ENCODE measurements around the gene USP21.

Gene USP21

DNA sequence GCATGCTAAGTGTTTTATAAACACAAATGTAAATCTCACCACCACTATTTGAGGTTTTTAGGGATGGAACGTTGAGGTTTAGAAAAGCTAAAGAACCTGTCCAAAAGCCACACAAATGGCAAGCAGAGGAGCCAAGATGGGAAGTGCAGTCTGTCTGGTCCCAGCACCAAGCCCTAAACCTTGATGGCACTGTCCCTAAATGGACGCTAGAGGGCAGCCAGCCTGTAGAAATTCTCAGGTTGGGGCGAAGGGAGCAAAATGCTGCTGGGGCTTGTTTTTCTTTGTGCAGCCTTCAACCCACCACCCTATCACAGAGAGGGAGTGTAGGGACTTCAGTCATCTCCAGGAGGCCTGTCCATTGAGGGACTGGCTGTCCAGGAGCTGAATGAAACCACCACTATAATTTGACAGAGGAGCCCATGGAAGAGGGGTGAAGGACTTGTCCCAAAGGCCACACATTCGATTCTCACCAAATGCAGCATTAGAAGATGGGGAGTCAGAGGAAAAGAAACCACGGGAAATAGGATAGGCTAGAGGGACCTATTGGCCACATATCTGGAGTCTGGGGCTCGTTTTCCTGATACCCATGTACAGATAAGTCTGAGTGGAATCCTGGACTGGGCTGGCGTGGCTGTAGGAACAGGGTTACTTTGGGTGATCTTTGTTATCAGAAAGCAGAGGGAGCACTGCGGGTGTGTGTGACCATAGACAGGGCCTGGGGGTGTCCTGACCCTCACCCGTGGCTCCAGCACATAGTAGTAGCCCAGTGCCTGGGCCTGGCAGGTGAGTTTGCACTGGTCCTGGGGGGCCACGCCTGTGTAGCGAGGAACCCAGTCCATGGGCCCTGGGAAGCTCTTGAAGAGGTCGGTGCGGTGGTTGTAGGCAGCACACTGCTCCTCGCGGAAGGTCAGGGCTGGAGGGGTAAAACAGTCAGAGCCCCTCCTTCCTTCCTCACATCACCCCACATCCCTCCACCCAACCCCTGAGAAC is 33.5 kb downstream of the USP21 start:
- DNase-seq (ENCODE audit: extremely low read depth in 1 of 2, low read depth in 1 of 2) = no peak

DNA sequence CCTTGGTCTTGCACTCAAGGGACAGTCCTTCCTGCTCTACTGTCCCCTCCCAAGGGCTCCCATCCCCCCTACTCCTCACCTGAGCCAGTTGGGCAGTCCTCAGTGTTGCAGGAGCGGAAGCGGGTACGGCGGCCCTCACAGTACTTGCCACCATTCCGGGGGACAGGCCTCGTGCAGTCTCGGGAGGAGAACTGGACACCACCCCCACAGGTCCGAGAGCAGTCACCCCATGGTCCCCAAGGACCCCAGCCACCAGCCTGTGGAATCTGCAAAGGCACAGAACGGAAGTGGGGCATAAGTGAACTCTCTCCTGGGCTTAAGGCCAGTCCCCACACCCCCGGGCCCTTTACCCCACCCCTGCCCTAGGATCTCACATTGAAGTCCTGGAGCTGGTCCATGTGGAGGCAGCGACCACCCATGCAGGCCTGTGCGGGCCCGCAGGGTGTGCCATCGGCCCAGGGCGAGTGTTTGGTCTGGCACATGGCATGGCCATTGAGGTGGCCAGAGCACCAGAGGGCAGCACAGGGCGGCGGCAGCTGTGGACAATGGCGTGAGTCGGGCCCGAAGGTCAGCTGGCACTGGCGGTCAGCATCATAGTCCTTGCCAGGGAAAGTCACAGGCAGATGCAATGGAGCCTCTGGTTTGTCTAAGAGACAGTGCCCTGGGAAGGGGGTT is 34.4 kb downstream of the USP21 start:
- no peak for DNase-seq (ENCODE audit: extremely low read depth in 1 of 2, low read depth in 1 of 2)

DNA sequence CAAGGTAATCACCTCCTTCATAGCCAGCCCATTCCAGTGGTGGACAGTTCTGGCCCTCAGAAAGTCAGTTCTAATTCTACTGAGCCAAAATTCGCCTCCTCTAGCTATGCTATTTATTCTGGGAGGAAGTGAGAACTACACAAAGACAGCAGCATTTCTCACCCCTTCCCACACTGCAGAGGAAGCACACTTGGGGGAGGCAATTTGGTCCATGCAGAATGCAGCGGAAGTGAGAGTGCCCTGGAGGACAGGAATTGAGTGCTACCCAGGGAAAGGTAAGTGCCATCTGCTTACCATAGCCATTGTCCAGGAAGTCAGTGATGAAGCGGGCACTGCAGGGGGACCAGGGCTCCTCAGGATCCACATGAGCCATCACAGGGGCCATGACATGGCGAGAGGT is 35.9 kb downstream of the USP21 start:
- DNase-seq (ENCODE audit: extremely low read depth in 1 of 2, low read depth in 1 of 2) = no peak

DNA sequence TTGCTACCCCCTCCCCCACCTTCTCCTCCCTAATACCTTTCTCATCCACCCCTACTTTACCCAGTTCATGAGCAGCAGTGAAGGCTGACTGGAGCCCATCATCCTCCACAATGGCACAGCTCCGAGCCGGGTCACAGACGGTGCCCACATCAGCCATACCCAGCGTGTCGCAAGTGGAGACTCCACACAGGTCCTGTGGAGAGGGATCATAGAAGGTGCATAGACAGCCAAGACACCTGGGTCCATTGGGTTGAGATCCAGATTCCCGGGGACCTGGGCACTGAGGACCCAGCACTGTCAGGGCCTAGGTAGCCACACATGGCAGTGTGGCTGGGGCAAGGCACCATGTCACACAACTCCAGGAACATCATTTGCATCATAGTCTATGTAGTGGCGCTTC is 36.8 kb downstream of the USP21 start:
- DNase-seq (ENCODE audit: extremely low read depth in 1 of 2, low read depth in 1 of 2) = no peak

DNA sequence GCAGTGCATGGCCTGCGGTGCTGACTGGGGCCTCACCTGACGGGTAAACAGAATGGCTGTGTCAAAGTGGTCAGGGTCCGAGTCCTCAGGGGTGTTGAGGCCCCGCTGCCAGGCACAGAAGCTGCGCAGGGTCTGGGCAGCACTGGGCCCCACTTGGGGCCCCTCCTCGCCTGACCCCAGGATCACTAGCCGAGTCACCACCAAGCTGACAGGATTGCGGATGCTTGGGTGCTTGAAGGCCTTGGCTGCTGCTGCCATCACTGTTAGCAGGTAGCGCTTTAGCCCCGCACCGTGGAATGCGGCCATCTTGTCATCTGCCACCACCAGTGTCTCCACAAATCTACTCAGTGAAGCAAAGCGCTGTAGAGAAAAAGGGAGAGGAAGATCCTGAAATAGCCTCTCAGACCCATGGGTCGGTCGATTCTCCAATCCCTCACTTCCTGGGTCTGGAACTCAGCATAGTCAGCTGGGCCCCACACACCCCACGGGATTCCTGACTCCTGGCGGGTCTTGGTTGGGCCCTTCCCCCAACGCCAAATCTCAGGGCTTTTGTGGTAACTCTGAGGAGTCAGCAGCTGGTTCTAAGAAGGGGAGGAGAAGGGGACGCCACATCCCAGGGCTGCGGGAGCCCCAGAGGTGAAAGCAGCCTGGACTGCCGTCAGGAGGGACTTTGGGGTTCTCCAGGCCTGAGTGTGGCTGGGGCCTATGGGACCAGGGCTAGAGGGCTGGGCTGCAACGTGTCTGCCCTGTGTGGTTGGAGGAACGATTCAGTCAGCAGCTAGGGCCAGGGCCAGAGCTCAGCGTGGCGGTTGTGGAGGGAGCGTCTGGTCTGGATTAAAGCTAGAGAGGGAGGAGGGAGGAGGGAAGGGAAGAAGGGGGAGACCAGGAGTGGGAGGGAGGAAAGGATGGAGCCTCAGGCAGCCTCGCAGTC is 37.5 kb downstream of the USP21 start:
- DNase-seq (ENCODE audit: extremely low read depth in 1 of 2, low read depth in 1 of 2) = no peak

DNA sequence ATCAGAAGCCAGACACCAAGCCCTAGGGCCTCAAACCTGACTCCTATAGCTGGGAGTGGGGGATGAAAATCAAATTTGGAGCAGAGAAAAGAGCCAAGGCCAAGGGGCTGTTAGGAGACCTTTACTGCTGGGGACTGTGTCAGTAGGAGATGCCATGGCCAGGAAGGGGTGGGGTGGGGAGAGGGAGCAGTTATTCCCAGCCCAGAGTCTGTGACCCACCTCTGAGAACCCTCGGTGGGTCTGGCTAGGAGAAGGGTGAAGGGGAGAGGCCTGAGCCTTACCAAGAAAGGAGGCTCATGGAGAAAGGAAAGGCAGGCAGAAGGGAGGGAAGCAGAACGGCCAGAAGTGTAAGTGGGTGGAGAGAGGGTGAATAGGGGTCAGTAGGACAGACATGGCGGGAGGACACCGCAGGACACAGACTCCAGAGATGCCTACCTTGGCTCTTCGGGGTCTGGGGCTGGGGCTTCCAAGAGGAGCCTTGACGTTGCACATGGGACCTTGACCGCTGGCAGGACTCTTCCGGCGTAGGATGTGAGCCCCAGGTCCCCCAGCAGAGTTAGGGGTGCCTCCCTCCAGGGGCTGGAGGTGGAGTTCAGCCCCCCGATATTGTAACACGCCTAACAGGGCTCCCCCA is 38.4 kb downstream of the USP21 start:
- DNase-seq (ENCODE audit: extremely low read depth in 1 of 2, low read depth in 1 of 2) = no peak

DNA sequence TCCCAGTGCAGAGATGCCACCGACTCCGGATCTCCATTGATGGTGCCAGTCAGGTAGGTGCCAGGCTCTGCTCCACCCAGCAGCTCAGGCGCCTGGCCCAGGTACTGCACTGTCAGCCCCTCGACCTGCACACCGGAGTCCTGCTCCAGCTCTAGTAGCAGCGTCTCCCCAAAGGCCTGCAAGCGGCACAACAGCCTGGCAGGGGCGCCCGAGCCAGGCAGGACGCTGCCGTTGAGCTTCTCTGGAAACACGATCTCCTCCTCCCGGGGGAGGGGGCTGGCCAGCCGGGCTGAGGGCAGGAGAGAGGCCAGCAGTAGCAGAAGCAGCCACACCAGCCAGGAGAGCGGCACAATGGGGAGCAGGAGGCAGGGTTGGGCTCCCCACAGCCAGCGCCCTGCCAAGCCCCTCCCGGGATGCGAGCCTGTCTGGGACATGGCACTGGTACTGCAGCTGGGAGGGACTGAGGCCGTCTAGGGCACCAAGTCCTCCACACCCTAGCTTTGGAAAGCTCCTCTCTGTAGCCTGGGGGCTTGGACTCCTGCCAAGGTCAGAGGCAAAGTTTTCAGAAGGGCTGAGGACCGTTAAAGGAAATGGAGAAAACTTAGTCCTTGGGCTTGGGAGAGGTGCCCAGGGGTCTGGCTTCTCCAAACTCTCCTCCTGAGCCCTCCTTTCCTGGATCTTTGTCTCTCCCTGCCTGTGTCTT is 39.0 kb downstream of the USP21 start:
- no peak for DNase-seq (ENCODE audit: extremely low read depth in 1 of 2, low read depth in 1 of 2)

DNA sequence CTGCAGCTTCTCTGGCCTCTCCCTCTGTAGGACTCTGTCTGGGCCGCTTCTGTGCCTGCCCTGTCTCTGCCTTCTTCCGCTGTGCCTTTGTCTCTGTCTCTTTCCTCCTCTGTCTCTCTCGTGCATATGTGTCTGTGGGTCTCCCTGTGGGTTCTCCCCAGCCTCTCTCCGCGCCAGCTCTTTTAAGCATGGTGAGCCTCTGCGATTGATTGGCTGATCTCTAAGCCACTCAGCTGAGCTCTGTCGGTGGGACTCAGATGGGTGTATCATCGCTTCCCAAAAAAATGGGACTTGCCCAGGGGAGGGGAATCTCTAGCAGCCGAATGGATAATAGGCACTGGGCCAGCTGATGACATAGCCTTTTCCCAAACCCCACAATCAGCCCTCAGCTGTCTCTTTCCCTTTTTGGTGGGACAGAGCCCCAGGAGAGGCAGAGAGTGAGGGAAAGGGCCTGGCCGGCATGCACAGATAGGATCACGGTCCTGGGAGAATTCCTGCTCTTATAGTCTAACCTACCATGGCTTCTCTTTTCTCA is 39.7 kb downstream of the USP21 start, which contains the start of gene ADAMTS4:
Gene ADAMTS4 (minus strand): TSS at position 158 of the 535 bp plus-strand sequence. CDS start 427 bp downstream, outside the sequence.
- no peak for DNase-seq (ENCODE audit: extremely low read depth in 1 of 2, low read depth in 1 of 2)

DNA sequence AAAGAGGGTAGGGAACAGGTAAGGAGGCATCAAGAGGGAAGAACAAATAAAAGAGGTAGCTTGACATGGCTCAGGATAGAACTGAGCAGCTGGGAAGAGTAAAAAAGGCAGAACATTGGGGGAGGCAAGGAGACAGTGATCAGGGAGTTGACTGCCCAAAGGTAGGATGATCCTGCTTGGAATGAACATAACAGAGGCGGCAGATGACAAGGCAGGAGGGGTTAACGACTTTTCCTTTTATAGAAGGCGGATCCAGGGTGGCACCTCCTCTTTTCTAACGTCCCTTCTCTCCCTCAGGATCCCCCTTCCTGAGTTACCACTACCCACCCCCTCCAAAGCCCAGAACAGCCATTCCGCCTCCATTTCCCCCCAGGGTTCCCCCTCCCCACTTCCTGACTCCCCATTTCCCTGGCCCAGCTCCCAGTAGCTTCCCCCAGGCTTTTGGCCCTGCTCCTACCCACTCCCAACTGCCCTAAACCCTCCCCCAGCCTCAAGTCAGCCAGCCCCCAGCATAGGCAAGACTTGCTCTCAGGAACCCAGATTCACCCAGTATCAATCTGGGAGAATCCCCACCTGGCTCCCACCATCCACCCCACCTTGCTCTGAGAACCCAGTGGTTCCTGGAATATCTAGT is 40.3 kb downstream of the USP21 start:
- DNase-seq (ENCODE audit: extremely low read depth in 1 of 2, low read depth in 1 of 2) = no peak

DNA sequence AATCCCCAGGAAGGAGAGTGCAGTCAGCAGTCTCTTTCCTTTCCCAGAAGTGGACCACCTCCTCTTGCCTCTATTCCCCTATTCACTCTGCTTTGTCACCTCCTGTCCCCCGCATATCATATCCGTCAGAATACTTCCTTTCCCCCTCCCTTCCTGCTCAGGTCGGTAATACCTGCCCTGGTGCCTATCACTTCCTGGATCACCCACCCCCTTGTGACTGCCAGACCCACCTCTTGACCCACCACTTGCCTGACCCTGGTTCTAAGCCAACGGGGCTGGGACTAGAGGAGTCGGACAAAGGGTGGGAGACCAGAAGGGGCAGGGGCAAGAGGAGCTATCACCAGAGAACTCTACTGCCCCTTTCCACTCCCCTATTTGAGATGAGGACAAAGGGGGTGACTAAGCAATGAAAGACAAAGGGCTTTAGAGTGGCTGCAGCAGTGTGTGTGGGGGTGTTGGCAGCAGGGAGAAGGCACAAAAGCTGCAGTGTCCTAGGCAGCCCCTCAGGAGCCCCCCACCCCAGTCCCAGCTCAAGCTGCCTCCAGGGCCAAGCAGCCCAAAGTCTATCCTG is 41.2 kb downstream of the USP21 start:
- DNase-seq (ENCODE audit: extremely low read depth in 1 of 2, low read depth in 1 of 2) = no peak

DNA sequence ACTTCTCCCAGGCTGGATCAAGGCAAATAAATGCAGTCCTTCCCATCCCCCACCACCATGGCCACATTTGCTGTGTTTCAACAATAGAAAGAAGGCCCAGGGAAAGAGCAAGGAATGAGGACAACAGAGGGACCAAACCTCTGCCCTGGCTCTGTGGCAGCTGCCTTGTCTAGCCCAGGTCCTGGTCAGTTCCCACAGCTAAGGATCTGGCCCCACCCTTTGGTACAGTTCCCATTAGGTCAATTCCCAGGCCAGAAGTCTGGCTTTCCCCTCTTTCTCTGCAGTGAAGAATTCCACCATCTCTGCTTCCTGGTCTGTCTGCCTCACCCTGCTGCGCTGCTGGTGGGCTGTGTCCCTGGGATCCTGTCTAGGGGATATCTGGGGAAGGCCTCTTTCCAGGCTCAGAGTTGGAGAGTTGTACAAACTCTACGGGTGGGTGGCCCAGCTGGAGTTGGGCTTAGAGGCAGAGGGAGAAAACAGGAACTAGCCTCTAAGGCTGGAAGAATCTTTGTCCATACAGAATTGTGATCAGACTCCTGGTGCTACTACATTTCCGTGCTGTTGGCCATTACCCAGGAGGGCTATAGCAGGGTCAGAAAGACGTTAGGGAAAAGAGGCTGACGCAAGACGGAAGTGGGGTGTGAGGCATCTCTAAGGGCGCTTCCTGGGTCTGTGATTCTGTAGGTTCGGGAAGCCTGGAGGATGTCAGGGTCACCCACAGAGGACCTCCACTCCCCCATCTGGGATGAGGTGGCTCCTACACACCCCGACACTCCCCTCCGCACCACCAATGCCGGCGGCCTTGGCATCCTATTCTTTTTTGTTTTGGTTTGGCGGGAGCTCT is 41.9 kb downstream of the USP21 start:
- DNase-seq (ENCODE audit: extremely low read depth in 1 of 2, low read depth in 1 of 2) = no peak

DNA sequence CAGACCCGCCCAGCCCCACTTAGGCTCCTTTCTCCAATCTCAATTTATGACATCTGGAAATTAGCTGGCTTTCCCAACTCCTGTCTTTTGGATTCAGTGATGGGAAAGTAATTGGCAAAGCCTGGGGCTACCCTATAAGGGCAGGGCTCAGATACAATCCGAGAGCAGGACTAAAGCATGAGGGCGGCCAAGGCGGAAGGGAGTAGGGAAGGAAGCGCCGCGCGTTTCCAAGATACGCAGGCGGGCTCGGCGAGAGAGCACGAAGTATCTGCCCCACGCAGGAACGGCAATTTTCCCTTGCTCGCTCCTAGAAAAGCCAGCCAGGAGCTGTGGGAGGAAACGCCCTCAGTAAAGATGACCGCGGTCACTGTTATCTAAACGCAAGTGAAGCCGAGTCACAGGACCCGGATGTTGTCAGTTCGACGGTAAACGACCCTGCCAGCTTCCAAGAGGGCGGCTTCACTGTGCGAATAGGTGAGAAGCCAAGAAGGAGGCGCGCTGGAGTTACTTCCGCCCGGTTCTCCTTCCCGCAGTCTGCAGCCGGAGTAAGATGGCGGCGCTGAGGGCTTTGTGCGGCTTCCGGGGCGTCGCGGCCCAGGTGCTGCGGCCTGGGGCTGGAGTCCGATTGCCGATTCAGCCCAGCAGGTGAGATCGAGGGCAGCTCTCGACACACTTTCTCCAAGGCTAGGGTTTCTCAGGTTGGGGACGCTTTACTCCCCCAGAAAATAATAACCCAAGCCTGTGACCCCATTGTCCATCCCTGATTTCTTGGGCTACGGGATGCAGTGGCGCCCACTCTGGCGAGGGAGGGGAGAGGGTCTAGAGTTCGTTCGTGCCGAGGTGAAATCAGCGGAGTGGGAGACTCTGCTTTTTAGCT is 42.8 kb downstream of the USP21 start, which contains the start of gene NDUFS2:
Gene NDUFS2 (plus strand): TSS at position 532 of the 877 bp plus-strand sequence. CDS start 19 bp downstream, at position 551.
- peak; percentile 88 to 96 for DNase-seq (ENCODE audit: extremely low read depth in 1 of 2, low read depth in 1 of 2)

DNA sequence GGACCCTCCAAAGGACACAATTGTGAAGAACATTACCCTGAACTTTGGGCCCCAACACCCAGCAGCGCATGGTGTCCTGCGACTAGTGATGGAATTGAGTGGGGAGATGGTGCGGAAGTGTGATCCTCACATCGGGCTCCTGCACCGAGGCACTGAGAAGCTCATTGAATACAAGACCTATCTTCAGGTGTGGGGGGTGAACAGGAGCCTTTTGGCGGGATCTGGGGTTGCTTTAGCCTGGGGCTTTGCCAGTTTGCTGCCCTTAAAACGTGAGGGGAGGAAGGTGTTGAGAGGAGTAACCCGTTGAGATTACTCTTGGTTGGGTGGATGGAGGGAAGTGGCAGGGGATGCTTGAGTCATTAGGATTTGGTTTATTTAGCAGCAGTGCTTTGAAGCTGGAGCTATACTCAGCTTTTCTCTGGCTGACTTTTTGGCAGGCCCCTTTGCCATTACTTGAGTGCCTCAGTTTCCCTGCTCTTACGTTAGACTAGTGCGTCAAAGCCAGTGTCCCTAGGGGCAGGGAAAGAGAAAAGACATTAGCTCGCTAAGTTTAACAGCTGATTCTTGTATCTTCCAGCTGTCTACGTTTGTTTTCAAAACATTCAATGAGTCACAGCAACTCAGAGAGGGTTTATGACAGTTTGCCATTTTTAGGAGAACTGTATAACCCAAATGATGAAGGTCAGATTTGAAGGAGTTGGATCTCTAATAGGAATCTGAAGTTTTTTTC is 47.3 kb downstream of the USP21 start:
- no peak for DNase-seq (ENCODE audit: extremely low read depth in 1 of 2, low read depth in 1 of 2)

DNA sequence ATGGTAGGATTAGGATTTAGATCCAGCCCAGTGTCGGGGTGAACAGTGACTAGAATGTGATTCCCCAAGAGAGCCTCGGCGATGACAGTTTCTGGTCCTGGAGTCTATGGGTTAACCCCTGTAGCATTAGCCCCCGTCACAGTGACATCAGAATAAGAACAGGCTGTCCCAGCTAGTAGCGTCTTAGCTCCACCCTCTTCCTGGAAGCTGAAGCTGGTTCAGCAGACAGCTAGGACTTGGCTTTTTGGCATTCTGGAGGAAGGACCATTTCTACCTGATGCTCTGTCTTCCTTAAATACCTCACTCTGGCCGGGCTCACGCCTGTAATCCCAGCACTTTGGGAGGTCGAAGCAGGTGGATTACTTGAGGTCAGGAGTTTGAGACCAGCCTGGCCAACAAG is 47.9 kb downstream of the USP21 start:
- DNase-seq (ENCODE audit: extremely low read depth in 1 of 2, low read depth in 1 of 2) = no peak

DNA sequence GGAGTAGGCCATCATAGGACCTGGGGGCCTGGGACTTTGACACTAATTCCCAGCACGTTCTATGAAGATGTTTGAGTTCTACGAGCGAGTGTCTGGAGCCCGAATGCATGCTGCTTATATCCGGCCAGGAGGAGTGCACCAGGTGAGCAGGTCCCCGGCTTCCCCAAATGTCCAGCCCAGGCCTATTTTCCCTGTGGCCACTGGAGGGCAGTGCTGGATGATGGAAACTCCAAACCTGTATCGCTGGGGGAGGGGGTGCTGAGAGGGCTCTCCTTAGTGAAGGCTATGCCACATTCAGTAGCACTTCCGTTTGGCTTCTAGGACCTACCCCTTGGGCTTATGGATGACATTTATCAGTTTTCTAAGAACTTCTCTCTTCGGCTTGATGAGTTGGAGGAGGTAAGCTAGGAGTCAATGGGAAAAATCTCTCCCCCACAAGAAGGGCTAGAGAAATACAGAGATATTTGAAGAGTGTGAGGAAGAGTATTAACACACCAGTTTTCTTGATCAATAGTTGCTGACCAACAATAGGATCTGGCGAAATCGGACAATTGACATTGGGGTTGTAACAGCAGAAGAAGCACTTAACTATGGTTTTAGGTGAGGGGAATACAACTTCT is 50.6 kb downstream of the USP21 start:
- peak; percentile 37 to 60 for DNase-seq (ENCODE audit: extremely low read depth in 1 of 2, low read depth in 1 of 2)

DNA sequence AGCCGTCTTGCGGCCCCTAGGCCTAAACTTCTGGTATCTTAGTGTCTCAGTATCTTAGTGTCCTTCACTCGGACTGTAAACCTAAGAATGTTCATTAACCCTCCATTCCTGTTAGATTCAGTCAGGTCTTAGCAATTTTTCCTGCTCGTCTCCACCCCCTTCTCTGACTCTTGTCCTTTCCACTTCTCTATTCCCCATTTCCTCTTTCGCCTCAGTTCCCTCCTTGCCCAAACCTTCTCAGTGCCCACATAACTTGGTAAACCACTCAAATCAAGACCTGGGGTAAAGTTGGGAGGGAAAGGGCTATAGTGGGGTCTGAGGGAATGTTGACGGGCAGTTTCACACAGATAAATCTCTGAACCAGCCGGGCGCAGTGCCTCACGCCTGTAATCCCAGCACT is 55.1 kb downstream of the USP21 start:
- DNase-seq (ENCODE audit: extremely low read depth in 1 of 2, low read depth in 1 of 2) = no peak
